Stomach (tissue), 9 donors: ENCODE data around the gene CDCP2. TPM values are rescaled to one million over a fixed set of nuclear protein-coding genes. Genes with fewer than 3 reads are reported as not detected.

Source experiments
- DNase-seq, 2 donors: peaks; one replicate each; pipeline versions ENCODE4 v3.0.0 to v3.0.0-alpha.2; 2013 to 2019
- H3K27ac ChIP-seq, 5 donors: fragments of 200-600 bp in 4 of 5; sonication (generic) in 4 of 5; one replicate each; pipeline ENCODE4 v1.5.1; 2013 to 2019; ENCODE audit warnings: mild to moderate bottlenecking in 1 of 5, moderate library complexity in 1 of 5
- H3K27me3 ChIP-seq, 3 donors: fragments of 200-600 bp; sonication (generic); one replicate each; pipeline ENCODE4 v1.5.1; 2017 to 2019; ENCODE audit warnings: mixed run types in 1 of 3
- H3K36me3 ChIP-seq, 4 donors: fragments of 200-600 bp; sonication (generic); 1 replicate in 3 of 4; 2 replicates in 1 of 4; pipeline ENCODE4 v1.5.1; 2016 to 2019
- H3K4me1 ChIP-seq, 4 donors: fragments of 200-600 bp; sonication (generic); one replicate each; pipeline ENCODE4 v1.5.1; 2016 to 2019
- H3K4me3 ChIP-seq, 4 donors: fragments of 200-600 bp; sonication (generic) in 3 of 4; one replicate each; pipeline ENCODE4 v1.5.1; 2016 to 2019; ENCODE audit warnings: mild to moderate bottlenecking in 1 of 4
- H3K9me3 ChIP-seq, 4 donors: fragments of 200-600 bp; sonication (generic); one replicate each; pipeline ENCODE4 v1.5.1; 2016 to 2019
- EP300 ChIP-seq: sonication (generic); formaldehyde crosslinking; IDR thresholded peaks from one replicate; pipeline ENCODE4 v1.6.1; 2017; ENCODE audit warnings: antibody characterized with exemption
- POLR2A ChIP-seq, 4 donors: fragments of 450-650 bp; IDR thresholded peaks; one replicate each; pipeline ENCODE4 v1.6.1; 2016; ENCODE audit warnings: antibody characterized with exemption in 4 of 4, control low read depth in 2 of 4, mild to moderate bottlenecking in 1 of 4, moderate library complexity in 1 of 4
- POLR2AphosphoS5 ChIP-seq, 3 donors: sonication (generic); formaldehyde crosslinking; IDR thresholded peaks; one replicate each; pipeline ENCODE4 v1.6.1; 2016; ENCODE audit warnings: antibody characterized with exemption in 3 of 3
- WGBS, 5 donors: extraction: QIAGEN DNeasy Blood & Tissue Kit in 3 of 5; methylation state at CpG; one replicate each; pipeline versions ENCODE4 v1.1.5 to v1.1.7; 2013 to 2018; 5-methylcytosine and 5-hydroxymethylcytosine counted together
- intact Hi-C: fragments of 100-400 bp; cut with DNase I; formaldehyde crosslinking; loops from one replicate; pipeline ENCODE4 v1.15.1; 2023; ENCODE audit warnings: low total_unique reads
- polyA plus RNA-seq, 3 donors: library from polyadenylated mRNA; stranded (reverse); fragments of 200-250 nt; gene quantifications; one replicate each; pipeline ENCODE4 v1.2.3, GENCODE V29; 2013
- total RNA-seq, 5 donors: library from RNA; depleted of rRNA; stranded (reverse); fragments of >200 nt; gene quantifications; one replicate each; pipeline versions ENCODE4 v1.1.0 to v1.2.3, GENCODE V29; 2014 to 2016
- TF ChIP-seq, protein P1 (sequence below), 7 experiments: fragments of 450-650 bp in 4 of 7; fragments of 200-600 bp in 3 of 7; sonication (generic) in 3 of 7; IDR thresholded peaks; one replicate each; pipeline ENCODE4 v1.5.1; 2016 to 2019; ENCODE audit warnings: antibody characterized with exemption in 7 of 7, control low read depth in 2 of 7, mild to moderate bottlenecking in 1 of 7
- donor health status: healthy with polysubstance abuse.
- donor health status: Bipolar disorder and iron deficiency.
- donor health status: healthy.

Gene CDCP2
- total and polyA plus RNA-seq, 8 donors, result 0.18 to 0.58 TPM; not detected in 6

DNA sequence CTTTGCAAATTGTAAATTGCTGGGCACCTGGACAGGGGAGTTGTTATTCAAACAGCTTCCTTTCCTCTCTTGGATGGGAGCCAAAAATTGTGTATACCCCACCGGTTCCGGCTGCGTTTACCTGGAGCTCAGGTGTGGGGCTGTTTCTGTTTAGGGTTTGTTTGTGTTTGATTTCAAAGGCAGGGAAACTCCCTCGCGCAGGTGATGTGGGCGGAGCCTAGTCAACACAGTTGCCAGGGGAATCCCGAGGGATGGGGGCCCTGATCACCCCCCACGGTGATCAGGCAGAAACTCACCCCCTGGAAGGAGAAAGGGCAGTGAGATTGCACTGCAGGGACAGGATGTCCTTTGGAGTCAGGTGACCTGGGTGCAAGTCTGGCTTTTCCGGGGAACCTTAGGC, 28.3 kb downstream of the CDCP2 start:
- H3K27ac ChIP-seq, result peak overlapping the region in 3 of 5 donors; percentile 52 to 64 (median 57)
- no peak overlapping the region for H3K4me3 ChIP-seq
- H3K36me3 ChIP-seq, result no peaks in the 10 kb centered on the region
- TF ChIP-seq EP300 (no peak), POLR2A (IDR thresholded peaks at IDR 0.05) (no peak), POLR2AphosphoS5 (IDR thresholded peaks at IDR 0.05) (peak in 1 of 3 donors; percentile 10)
- TF ChIP-seq, protein P1, sequence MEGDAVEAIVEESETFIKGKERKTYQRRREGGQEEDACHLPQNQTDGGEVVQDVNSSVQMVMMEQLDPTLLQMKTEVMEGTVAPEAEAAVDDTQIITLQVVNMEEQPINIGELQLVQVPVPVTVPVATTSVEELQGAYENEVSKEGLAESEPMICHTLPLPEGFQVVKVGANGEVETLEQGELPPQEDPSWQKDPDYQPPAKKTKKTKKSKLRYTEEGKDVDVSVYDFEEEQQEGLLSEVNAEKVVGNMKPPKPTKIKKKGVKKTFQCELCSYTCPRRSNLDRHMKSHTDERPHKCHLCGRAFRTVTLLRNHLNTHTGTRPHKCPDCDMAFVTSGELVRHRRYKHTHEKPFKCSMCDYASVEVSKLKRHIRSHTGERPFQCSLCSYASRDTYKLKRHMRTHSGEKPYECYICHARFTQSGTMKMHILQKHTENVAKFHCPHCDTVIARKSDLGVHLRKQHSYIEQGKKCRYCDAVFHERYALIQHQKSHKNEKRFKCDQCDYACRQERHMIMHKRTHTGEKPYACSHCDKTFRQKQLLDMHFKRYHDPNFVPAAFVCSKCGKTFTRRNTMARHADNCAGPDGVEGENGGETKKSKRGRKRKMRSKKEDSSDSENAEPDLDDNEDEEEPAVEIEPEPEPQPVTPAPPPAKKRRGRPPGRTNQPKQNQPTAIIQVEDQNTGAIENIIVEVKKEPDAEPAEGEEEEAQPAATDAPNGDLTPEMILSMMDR (IDR thresholded peaks at IDR 0.05), result no peak
- intact Hi-C loops, result loop anchor here (10.0 kb wide), 1 partner anchor 370 kb away; no protein-coding TSS in a partner anchor
- WGBS, 5 donors, result 21 to 53% (median 33%) methylated on average over 8 to 9 of the region's 9 CpGs
- H3K9me3 ChIP-seq, result no peaks in the 10 kb centered on the region
- H3K4me1 ChIP-seq, result peaks cover 17 to 46% (median 34%) of the 10 kb centered on the region in 4 donors
- peak; percentile 53 to 84 for DNase-seq
- H3K27me3 ChIP-seq, result peaks cover 0 to 8% (median 0%) of the 10 kb centered on the region in 3 donors

- Histone ChIP-seq H3K4me1 (peaks cover 17 to 46% (median 34%) of the 10 kb centered on the region in 4 donors), H3K27ac (no peak overlapping the region), H3K36me3 (no peaks in the 10 kb centered on the region), H3K27me3 (peaks cover 0 to 8% (median 0%) of the 10 kb centered on the region in 3 donors), H3K4me3 (no peak overlapping the region), H3K9me3 (no peaks in the 10 kb centered on the region)
- intact Hi-C loops, result loop anchor here (10.0 kb wide), 1 partner anchor 372 kb away; no protein-coding TSS in a partner anchor
- TF ChIP-seq, protein P1 (IDR thresholded peaks at IDR 0.05), result no peak
- no peak for TF ChIP-seq EP300
- no peak for TF ChIP-seq POLR2A (IDR thresholded peaks at IDR 0.05)
- no peak for TF ChIP-seq POLR2AphosphoS5 (IDR thresholded peaks at IDR 0.05)
- no peak for DNase-seq
- WGBS, 5 donors, result 80 to 99% (median 88%) methylated on average over 8 of the region's 8 CpGs
Observed at GRCh38 chr1:54122992-54123391, 29.8 kb downstream of the CDCP2 start.

GRCh38 chr1:54122135-54122751, 30.6 kb downstream of the CDCP2 start:
- no peaks in the 10 kb centered on the region for H3K9me3 ChIP-seq
- H3K36me3 ChIP-seq, result no peaks in the 10 kb centered on the region
- 18 to 56% (median 36%) methylated on average over 12 to 14 of the region's 14 CpGs for WGBS, 5 donors
- H3K4me3 ChIP-seq, result peak overlapping the region; percentile 22 to 42 (median 34)
- TF ChIP-seq, protein P1 (IDR thresholded peaks at IDR 0.05), result no peak
- TF ChIP-seq POLR2AphosphoS5 (IDR thresholded peaks at IDR 0.05) (no peak), POLR2A (IDR thresholded peaks at IDR 0.05) (no peak), EP300 (no peak)
- H3K27me3 ChIP-seq, result peaks cover 0 to 8% (median 0%) of the 10 kb centered on the region in 3 donors
- peaks cover 17 to 46% (median 34%) of the 10 kb centered on the region in 4 donors for H3K4me1 ChIP-seq
- DNase-seq, result peak in 1 of 2 donors; percentile 53
- intact Hi-C loops, result loop anchor here (10.0 kb wide), 1 partner anchor 373 kb away; no protein-coding TSS in a partner anchor
- H3K27ac ChIP-seq, result peak overlapping the region in 1 of 5 donors; percentile 27

DNA sequence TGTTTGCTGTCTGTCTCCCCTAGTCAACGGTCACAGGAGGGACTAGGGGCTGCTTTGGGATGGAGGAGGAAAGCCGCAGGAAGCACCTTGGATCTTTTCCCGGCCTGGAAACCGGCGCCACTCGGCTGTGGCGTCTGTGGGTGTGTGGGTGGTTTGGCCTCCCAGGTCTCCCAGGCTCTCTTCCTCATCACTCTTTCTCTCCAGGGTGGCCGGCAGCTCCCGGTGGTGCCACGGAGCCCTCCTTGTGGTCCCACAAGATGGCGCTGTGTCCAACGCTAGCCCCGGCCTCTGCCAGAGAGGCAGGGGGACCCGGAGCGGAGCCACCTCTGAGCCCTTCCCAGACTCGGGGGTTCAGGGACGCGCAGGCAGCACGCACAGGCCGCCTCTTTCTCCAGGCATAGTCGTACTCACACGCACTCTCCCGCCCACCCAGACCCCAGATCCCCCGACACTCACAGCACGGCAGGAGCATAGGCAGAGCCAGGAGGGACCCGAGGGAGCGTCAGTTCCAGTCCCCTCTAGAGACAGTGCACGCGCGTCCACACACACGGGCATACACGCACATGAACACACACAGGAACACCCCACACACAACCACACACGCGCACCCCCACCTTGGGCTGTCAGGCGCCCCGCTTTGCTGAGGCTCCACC, 31.2 kb downstream of the CDCP2 start:
- Histone ChIP-seq H3K27me3 (peaks cover 0 to 8% (median 0%) of the 10 kb centered on the region in 3 donors), H3K4me3 (peak overlapping the region; percentile 22 to 42 (median 34)), H3K36me3 (no peaks in the 10 kb centered on the region), H3K27ac (peak overlapping the region in 1 of 5 donors; percentile 27), H3K9me3 (no peaks in the 10 kb centered on the region), H3K4me1 (peaks cover 17 to 47% (median 34%) of the 10 kb centered on the region in 4 donors)
- 4 to 6% (median 5%) methylated on average over 29 to 36 of the region's 36 CpGs for WGBS, 5 donors
- DNase-seq, result peak; percentile 84 to 94
- intact Hi-C loops, result loop anchor here (10.0 kb wide), 1 partner anchor 373 kb away; no protein-coding TSS in a partner anchor
- TF ChIP-seq POLR2AphosphoS5 (IDR thresholded peaks at IDR 0.05) (peak in 1 of 3 donors; percentile 37), EP300 (no peak), POLR2A (IDR thresholded peaks at IDR 0.05) (no peak)
- TF ChIP-seq, protein P1 (IDR thresholded peaks at IDR 0.05), result peak in 5 of 7 experiments; percentile 35 to 75 (median 67)
